HUES64 (cell line): Measurements from ENCODE around the gene PFN3.

Source experiments
- H3K27ac ChIP-seq: 2 replicates; pipeline ENCODE4 v1.7.0; 2013; ENCODE audit warnings: low read depth, low read length, inconsistent platforms
- H3K27me3 ChIP-seq: 2 replicates; pipeline ENCODE4 v1.6.1; 2013; ENCODE audit warnings: mild to moderate bottlenecking, low read length; ENCODE audit not compliant: insufficient read depth
- H3K36me3 ChIP-seq: 2 replicates; pipeline ENCODE4 v1.6.1; 2013; ENCODE audit warnings: mild to moderate bottlenecking, low read length; ENCODE audit not compliant: insufficient read depth
- H3K4me1 ChIP-seq: 2 replicates; pipeline ENCODE4 v1.6.1; 2013; ENCODE audit warnings: mild to moderate bottlenecking, low read length, moderate library complexity; ENCODE audit not compliant: insufficient read depth
- H3K4me3 ChIP-seq: 2 replicates; pipeline ENCODE4 v1.5.1; 2013; ENCODE audit warnings: mild to moderate bottlenecking, low read length, moderate library complexity
- H3K9ac ChIP-seq: 2 replicates; pipeline ENCODE4 v1.6.1; 2013; ENCODE audit warnings: mild to moderate bottlenecking, low read depth, low read length
- H3K9me3 ChIP-seq: 2 replicates; pipeline ENCODE4 v1.6.1; 2013; ENCODE audit warnings: low read depth, low read length; ENCODE audit not compliant: insufficient read depth
- WGBS: fragments of 150-250, 120-280 bp; methylation state at CpG from one replicate; pipeline ENCODE4 v1.1.7; 2013; ENCODE audit warnings: missing lambda C conversion rate; 5-methylcytosine and 5-hydroxymethylcytosine counted together

The PFN3 gene

DNA sequence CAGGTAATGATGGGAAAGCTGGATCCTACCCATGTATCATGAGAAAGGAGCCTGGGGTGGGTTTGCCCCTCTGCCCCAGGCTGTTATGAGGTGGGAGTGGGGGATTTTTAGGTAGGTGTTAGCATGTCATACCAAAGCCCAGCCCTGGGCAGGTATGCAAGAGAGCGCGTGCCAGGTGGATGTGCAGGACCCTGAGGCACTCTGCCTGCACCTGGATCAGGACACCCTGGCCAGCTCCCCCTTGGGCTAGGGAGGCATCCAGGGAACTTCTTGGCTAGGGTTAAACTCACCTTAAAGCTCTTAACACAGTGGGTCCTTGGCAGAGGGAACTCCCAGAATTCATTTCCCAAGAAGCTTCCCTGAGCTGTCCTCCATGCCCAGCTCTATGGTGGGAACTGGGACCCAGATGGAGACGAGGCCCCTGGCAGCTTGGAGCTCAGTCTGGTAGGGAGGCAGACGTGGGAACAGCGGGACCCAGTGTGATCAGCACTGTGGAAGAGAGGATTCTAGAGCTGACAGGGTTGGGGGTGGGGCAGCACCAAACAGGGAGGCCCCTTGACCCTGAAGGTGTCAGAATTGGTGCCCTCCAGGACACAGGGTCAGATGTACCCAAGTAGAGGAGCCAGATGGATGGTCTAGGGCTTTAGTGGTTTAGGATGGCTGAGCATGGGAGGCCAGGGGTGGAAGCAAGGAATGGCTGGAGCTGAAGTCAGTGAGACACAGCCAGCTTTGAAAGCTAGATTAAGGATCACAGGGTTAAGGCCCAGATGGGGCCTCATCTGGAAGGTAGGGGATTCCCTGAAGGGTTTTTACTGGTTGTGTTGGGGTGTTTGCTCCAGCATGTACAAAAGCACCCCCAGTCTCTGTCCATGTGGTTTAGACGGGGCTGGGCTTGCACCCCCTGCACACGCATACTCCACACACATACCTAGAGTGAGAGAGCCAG lies 43.9 kb upstream of the PFN3 start:
- Histone ChIP-seq H3K36me3 (no peaks in the 10 kb centered on the region), H3K4me3 (no peak overlapping the region), H3K9me3 (no peaks in the 10 kb centered on the region), H3K9ac (no peak overlapping the region), H3K27me3 (peaks cover 5% of the 10 kb centered on the region), H3K4me1 (peaks cover 12% of the 10 kb centered on the region), H3K27ac (no peak overlapping the region)
- WGBS = 85% methylated on average over 7 of the region's 7 CpGs

- Histone ChIP-seq H3K4me1 (peaks cover 12% of the 10 kb centered on the region), H3K27ac (no peak overlapping the region)
- WGBS = 91% methylated on average over 15 of the region's 15 CpGs
These were observed 42.9 kb upstream of the PFN3 start for GRCh38 chr5:177443144-177443983.

DNA sequence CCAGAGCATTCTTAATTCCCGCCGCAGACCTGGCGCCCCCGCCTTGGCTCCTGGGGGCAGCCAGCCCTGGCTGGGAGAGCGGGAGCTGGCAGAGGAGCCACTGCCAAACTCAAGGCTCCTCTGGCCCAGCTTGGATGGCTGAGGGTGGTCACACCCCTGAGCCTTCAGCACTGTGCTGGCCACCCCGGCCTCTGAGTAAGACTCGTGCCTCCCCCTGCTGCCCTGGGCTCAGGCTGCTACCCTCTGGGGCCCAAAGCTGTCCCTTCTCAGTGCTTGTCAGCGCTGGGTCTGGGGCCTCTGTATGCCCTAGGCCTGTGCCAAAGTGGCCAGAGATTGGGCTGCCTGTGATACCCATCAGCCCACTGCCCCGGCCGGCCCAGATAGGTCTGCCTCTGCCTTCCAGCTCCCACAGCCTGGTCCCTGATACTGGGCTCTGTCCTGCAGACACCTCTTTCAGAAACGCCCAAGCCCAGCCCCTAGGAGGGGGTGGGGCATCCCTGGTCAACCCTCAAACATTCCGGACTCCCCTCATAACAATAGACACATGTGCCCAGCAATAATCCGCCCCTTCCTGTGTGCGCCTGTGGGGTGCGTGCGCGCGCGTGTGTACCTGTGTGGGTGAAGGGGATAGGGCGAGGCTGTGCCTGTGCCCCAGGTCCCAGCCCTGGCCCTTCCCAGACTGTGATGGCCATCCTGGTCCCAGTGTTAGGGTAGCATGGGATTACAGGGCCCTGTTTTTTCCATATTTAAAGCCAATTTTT lies 41.8 kb upstream of the PFN3 start:
- H3K36me3 ChIP-seq = peaks cover 15% of the 10 kb centered on the region

More at GRCh38 chr5:177443144-177443983, 42.9 kb upstream of the PFN3 start:
- no peak overlapping the region for H3K4me3 ChIP-seq
- H3K9ac ChIP-seq = no peak overlapping the region
- H3K27me3 ChIP-seq = peaks cover 5% of the 10 kb centered on the region
- H3K36me3 ChIP-seq = peaks cover 6% of the 10 kb centered on the region; the same call in 1 of the 2 replicates
- no peaks in the 10 kb centered on the region for H3K9me3 ChIP-seq

DNA sequence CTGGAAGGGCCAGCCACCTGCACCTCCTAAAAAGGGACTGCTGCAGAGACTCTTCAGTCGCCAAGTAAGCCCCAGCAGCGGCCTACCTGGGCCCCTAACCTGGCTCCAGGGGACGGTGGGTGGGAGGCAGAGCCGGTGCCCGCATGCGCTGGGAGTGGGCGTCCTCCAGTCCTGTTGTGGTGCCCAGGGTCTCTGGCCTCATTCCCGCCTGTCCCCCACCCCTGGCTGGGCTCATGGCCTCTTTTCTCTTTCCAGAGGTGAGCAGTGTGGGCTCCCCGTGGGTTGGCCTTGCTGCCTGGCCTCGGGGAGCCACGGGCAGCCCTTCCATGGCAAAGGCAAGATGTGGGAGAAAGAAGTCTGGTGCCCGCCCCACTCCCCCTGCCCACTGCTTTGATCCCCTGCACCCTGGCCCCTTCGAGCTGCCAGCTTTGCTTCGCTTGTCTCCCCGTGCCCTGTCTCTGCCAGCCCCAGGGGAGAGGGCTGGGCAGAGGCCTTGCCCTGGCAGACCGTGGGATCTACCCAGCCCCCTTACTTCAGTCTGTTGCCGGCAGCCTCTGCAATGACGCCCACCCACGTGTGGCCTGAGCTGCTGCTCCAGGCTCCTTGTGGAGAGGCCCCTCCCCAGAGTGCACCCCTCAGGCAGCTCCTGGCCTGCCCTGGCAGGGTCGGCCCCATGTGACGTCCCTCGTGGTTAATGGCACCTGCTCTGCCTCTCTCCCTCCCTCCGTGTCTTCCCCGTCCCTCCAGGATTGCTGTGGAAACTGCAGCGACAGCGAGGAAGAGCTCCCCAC lies 40.7 kb upstream of the PFN3 start:
- Histone ChIP-seq H3K9me3 (no peaks in the 10 kb centered on the region), H3K36me3 (peaks cover 20% of the 10 kb centered on the region)
- WGBS = 94% methylated on average over 26 of the region's 26 CpGs

More for the DNA sequence above, 41.8 kb upstream of the PFN3 start:
- Histone ChIP-seq H3K9me3 (no peaks in the 10 kb centered on the region), H3K27me3 (peaks cover 5% of the 10 kb centered on the region), H3K4me3 (no peak overlapping the region), H3K27ac (no peak overlapping the region), H3K9ac (no peak overlapping the region), H3K4me1 (peaks cover 4% of the 10 kb centered on the region; the same call in 1 of the 2 replicates)
- 94% methylated on average over 20 of the region's 20 CpGs for whole genome bisulfite sequencing

DNA sequence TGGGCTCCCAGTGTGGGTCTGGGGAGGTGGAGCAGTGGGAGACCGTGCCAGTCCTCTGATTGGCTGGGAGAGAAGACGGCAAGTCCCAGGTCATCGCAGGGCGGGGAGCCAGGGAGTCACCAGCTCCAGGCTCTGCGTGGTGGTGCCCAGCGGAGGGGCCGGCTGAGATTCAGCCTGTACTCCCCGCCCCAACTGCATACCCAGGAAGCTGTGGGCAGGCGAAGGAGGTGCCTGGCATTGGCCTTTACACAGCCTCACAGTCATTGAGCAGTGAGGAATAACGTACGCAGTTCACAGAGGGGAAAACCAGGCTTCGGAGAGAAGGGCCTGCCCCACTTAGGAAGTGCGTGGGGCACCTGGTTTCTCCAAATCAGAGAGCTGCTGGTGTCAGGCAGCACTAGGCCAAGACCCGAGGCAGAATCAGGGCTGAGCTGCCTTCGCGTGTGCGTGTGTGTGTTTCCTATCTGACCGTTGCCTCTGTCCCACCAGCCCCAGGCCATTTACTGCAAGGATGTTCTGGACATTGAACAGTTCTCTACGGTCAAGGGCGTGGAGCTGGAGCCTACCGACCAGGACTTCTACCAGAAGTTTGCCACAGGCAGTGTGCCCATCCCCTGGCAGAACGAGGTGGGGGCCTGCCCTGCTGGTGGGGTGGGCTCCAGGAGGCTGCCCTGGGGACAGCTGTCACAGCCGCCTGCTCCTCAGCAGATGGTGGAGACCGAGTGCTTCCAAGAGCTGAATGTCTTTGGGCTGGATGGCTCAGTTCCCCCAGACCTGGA lies 39.9 kb upstream of the PFN3 start:
- Histone ChIP-seq H3K27ac (no peak overlapping the region), H3K36me3 (peaks cover 23% of the 10 kb centered on the region)

More for the DNA sequence above, 40.7 kb upstream of the PFN3 start:
- H3K4me3 ChIP-seq = no peak overlapping the region
- H3K4me1 ChIP-seq = peaks cover 4% of the 10 kb centered on the region; the same call in 1 of the 2 replicates
- peaks cover 5% of the 10 kb centered on the region for H3K27me3 ChIP-seq
- H3K27ac ChIP-seq = no peak overlapping the region
- H3K9ac ChIP-seq = no peak overlapping the region

GRCh38 chr5:177439518-177440053 lies 39.1 kb upstream of the PFN3 start:
- WGBS = 92% methylated on average over 4 of the region's 4 CpGs
- Histone ChIP-seq H3K9me3 (no peaks in the 10 kb centered on the region), H3K4me1 (no peaks in the 10 kb centered on the region; the same call in 1 of the 2 replicates), H3K4me3 (no peak overlapping the region), H3K27ac (no peak overlapping the region), H3K27me3 (no peaks in the 10 kb centered on the region), H3K36me3 (peaks cover 30% of the 10 kb centered on the region), H3K9ac (no peak overlapping the region)

More for the DNA sequence above, 39.9 kb upstream of the PFN3 start:
- H3K27me3 ChIP-seq = peaks cover 4% of the 10 kb centered on the region
- no peak overlapping the region for H3K4me3 ChIP-seq
- no peak overlapping the region for H3K9ac ChIP-seq
- 85% methylated on average over 24 of the region's 24 CpGs for whole genome bisulfite sequencing
- no peaks in the 10 kb centered on the region for H3K9me3 ChIP-seq
- peaks cover 3% of the 10 kb centered on the region; the same call in 1 of the 2 replicates for H3K4me1 ChIP-seq

- Histone ChIP-seq H3K27me3 (no peaks in the 10 kb centered on the region), H3K27ac (no peak overlapping the region), H3K4me1 (no peaks in the 10 kb centered on the region; the same call in 1 of the 2 replicates), H3K9ac (no peak overlapping the region), H3K4me3 (no peak overlapping the region), H3K36me3 (peaks cover 41% of the 10 kb centered on the region), H3K9me3 (no peaks in the 10 kb centered on the region)
- WGBS = 98% methylated on average over 10 of the region's 10 CpGs
These were observed 38.0 kb upstream of the PFN3 start for GRCh38 chr5:177438468-177438867.

DNA sequence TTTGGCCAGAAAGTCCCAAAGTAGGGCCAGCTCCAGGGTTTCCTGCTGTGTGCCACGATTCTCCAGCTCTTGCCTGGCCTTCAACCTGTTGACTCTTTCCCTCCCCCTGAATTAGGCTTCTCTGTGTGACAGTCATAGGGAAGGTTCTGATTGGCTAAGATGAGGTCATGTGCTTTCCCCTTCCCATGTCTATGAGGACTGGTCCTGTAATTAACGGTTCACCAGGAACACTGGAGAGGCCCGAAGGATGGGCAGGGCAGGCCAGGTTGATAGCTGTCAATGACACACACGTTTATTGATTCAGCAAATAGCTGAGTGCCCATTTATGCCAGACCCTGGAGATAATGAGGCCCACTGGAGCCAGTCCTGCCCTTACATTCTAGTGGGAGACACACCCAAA lies 37.2 kb upstream of the PFN3 start:
- Histone ChIP-seq H3K9ac (no peak overlapping the region), H3K27me3 (no peaks in the 10 kb centered on the region), H3K27ac (no peak overlapping the region), H3K36me3 (peaks cover 49% of the 10 kb centered on the region), H3K4me1 (no peaks in the 10 kb centered on the region; the same call in 1 of the 2 replicates), H3K9me3 (no peaks in the 10 kb centered on the region), H3K4me3 (no peak overlapping the region)
- 78% methylated on average over 4 of the region's 4 CpGs for WGBS

DNA sequence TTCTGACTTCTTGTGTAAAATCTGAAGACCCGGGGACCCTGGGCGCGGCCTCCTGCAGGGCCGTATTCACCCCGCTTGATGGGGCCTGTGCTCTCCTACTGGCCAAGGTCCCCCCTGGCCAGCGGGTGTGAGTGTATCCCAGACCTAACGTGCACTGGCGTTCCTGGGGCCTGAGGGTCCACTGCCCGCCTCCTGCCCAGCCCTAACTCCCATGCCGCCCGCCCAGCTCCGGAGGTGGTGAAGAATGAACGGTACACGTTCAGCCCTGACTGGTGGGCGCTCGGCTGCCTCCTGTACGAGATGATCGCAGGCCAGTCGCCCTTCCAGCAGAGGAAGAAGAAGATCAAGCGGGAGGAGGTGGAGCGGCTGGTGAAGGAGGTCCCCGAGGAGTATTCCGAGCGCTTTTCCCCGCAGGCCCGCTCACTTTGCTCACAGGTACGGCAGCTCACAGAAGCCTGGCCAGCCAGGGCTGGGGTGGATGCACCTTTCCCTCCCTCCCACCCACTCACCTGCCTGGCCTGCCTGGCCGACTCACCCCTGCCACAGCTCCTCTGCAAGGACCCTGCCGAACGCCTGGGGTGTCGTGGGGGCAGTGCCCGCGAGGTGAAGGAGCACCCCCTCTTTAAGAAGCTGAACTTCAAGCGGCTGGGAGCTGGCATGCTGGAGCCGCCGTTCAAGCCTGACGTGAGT lies 35.5 kb upstream of the PFN3 start:
- Histone ChIP-seq H3K4me1 (no peaks in the 10 kb centered on the region; the same call in 1 of the 2 replicates), H3K4me3 (no peak overlapping the region), H3K36me3 (peaks cover 65% of the 10 kb centered on the region), H3K9ac (no peak overlapping the region), H3K9me3 (no peaks in the 10 kb centered on the region), H3K27ac (no peak overlapping the region), H3K27me3 (no peaks in the 10 kb centered on the region)
- WGBS = 93% methylated on average over 37 of the region's 37 CpGs
